Activated T-cell treated with anti-CD3 and anti-CD28 coated beads for 24 hours (primary cell): ENCODE data around the gene CPED1.
"Not testable (repeated sequence)": the region's sequence is repeated elsewhere in the genome, so short reads cannot be mapped to it uniquely, and the experiment has no call there.

Source experiments
- DNase-seq: peaks from one replicate; pipeline ENCODE4 v3.0.0-alpha.2; 2020; ENCODE audit warnings: low read depth

The CPED1 gene

GRCh38 chr7:121020249-121020988, 31.9 kb downstream of the CPED1 start:
- no peak for DNase-seq

- no peak for DNase-seq
Measured at GRCh38 chr7:121020989-121021969, 32.8 kb downstream of the CPED1 start.

GRCh38 chr7:121023194-121023593, 34.7 kb downstream of the CPED1 start:
- no peak for DNase-seq

GRCh38 chr7:121023683-121024511, 35.4 kb downstream of the CPED1 start:
- DNase-seq = no peak

- no peak for DNase-seq
Measured at GRCh38 chr7:121024611-121025010, 36.1 kb downstream of the CPED1 start.

- no peak for DNase-seq
Measured at GRCh38 chr7:121026159-121026558, 37.6 kb downstream of the CPED1 start.

GRCh38 chr7:121026577-121027111, 38.1 kb downstream of the CPED1 start:
- no peak for DNase-seq

GRCh38 chr7:121027761-121028669, 39.5 kb downstream of the CPED1 start:
- no peak for DNase-seq

- no peak for DNase-seq
Measured at GRCh38 chr7:121029302-121029701, 40.8 kb downstream of the CPED1 start.

- no peak for DNase-seq
Measured at GRCh38 chr7:121030308-121030707, 41.8 kb downstream of the CPED1 start.

- DNase-seq = no peak
Measured at GRCh38 chr7:121032645-121033460, 44.3 kb downstream of the CPED1 start.

- no peak for DNase-seq
Measured at GRCh38 chr7:121034929-121035328, 46.4 kb downstream of the CPED1 start.

GRCh38 chr7:121036776-121037175, 48.3 kb downstream of the CPED1 start:
- not testable (repeated sequence) for DNase-seq

GRCh38 chr7:121037329-121037728, 48.8 kb downstream of the CPED1 start:
- not testable (repeated sequence) for DNase-seq

GRCh38 chr7:121037957-121038716, 49.6 kb downstream of the CPED1 start:
- DNase-seq = no peak

- DNase-seq = no peak
Measured at GRCh38 chr7:121038717-121039509, 50.4 kb downstream of the CPED1 start.

- DNase-seq = no peak
Measured at GRCh38 chr7:121039510-121039822, 51.0 kb downstream of the CPED1 start.

GRCh38 chr7:121039994-121040393, 51.5 kb downstream of the CPED1 start:
- DNase-seq = no peak
